Kidney (tissue), 14 donors: ENCODE results near the gene SHBG. TPM values are rescaled to one million over a fixed set of nuclear protein-coding genes. Genes with fewer than 3 reads are reported as not detected.

Experiments used
- DNase-seq, 5 donors: peaks; one replicate each; pipeline ENCODE4 v3.0.0-alpha.2; 2013 to 2020
- FAIRE-seq: peaks from 2 replicates; lab custom pipeline; 2012; peaks lifted over from hg19 to GRCh38; lab: Jason Lieb, UNC
- H3K27ac ChIP-seq, 2 donors: one replicate each; pipeline ENCODE4 v1.7.0; 2013; ENCODE audit warnings: low read depth in 2 of 2, low read length in 2 of 2, inconsistent platforms in 1 of 2
- H3K27me3 ChIP-seq: one replicate; pipeline ENCODE4 v1.7.1; 2013; ENCODE audit warnings: low read length, inconsistent platforms; ENCODE audit not compliant: control insufficient read depth, insufficient read depth
- H3K36me3 ChIP-seq, 3 donors: one replicate each; pipeline versions ENCODE4 v1.7.0 to v1.7.1; 2013; ENCODE audit warnings: low read length in 3 of 3, control low read depth in 1 of 3, inconsistent platforms in 1 of 3; ENCODE audit not compliant: insufficient read depth in 3 of 3, control insufficient read depth in 2 of 3
- H3K4me1 ChIP-seq, 3 donors: one replicate each; pipeline versions ENCODE4 v1.7.0 to v1.7.1; 2013; ENCODE audit warnings: low read length in 3 of 3, inconsistent platforms in 1 of 3, low read depth in 1 of 3; ENCODE audit not compliant: control insufficient read depth in 2 of 3, insufficient read depth in 2 of 3
- H3K4me3 ChIP-seq, 3 donors: one replicate each; pipeline versions ENCODE4 v1.7.0 to v1.8.1; 2013; ENCODE audit warnings: low read length in 3 of 3, control low read depth in 1 of 3, inconsistent platforms in 1 of 3
- H3K9ac ChIP-seq, 3 donors: one replicate each; pipeline versions ENCODE4 v1.7.0 to v1.7.1; 2013; ENCODE audit warnings: low read length in 3 of 3, control low read depth in 1 of 3, inconsistent platforms in 1 of 3
- H3K9me3 ChIP-seq, 3 donors: one replicate each; pipeline versions ENCODE4 v1.7.0 to v1.7.1; 2013; ENCODE audit warnings: low read length in 3 of 3, control low read depth in 1 of 3, inconsistent platforms in 1 of 3; ENCODE audit not compliant: control insufficient read depth in 2 of 3, insufficient read depth in 1 of 3
- intact Hi-C: fragments of 100-400 bp; cut with DNase I; formaldehyde crosslinking; loops from one replicate; pipeline ENCODE4 v1.11.1; 2022
- polyA plus RNA-seq: library from polyadenylated mRNA; stranded (reverse); fragments of 350-450 nt; fragmentation: Illumina TruSeq; extraction: RNeasy Lipid Tissue Mini Kit (QIAGEN cat#74804); gene quantifications from one replicate; pipeline ENCODE4 v1.2.3, GENCODE V29; 2014; ENCODE audit warnings: low read depth, low replicate concordance; ENCODE audit not compliant: insufficient read depth
- total RNA-seq: library from RNA; stranded (reverse); fragmentation: NEBNext Ultra II Directional; extraction: Animal tissue kit (Norgen Biotek cat#: 25700); gene quantifications from one replicate; pipeline ENCODE4 v1.2.1, GENCODE V29; 2021
- TF ChIP-seq, protein P1 (sequence below): IDR thresholded peaks from 3 replicates; pipeline ENCODE4 v1.5.1; 2012; ENCODE audit warnings: mild to moderate bottlenecking, moderate library complexity, borderline replicate concordance; ENCODE audit not compliant: insufficient read depth; ENCODE audit errors: extremely low read depth
- donor health status: control.
- donor health status: control.
- donor health status: control.
- donor health status: control.
- donor health status: control.
- donor health status: DM: yes; HTN: yes; CAD: no.
- donor health status: Normal renal cell carcinoma (clear cell type).

The SHBG gene
- total and polyA plus RNA-seq, 2 donors from 2014 or later, result 0.57 to 4.6 TPM

DNA sequence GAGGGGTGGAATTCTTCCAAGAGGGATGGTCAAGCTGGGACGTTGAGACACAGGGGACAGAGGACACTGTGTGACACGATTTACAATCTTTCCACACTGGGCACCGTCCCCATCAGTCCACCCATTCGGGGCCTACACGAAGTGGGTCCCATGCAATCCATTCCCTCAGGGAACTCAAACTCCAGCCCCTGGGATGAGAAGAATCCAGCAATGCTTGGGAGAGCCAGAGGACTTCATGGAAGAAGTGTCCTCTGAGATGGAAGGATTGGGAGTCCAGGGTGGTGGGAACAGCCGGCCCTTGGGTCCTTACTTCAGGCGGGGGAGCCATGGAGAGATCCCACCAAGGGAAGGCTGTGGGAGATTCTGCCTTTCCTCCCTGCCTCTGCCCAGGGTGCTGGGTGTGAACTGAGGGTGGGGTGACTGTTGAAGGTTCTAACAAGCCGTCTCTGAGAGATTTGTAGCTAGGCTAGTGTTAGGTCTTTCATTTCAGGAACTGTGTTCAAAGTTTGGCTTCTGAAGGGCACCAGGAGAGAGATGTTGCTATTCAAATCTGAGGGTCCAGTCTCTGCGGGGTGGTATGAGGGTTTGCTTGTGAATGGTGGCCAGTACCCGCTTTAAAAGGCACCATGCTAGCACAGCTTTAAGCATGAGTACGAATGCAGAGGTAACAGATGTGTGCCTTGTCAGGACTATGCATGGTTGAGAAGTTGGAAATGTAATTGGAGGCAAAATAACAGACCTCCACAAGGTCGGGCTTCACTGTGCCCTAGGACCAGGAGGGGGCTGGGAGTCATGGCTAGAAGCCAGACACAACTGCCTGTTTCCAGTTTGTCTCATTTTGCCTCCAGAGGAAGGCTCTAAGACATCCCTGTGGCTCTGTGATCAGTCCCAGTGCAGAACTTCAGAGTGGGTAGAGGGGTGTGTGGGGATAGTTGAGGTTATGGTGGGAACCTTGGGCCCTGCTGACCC lies 22.7 kb downstream of the SHBG start:
- FAIRE-seq (no peak), DNase-seq (peak in 1 of 5 donors; percentile 25)
- no peak overlapping the region for H3K9ac ChIP-seq
- H3K9me3 ChIP-seq, result no peaks in the 10 kb centered on the region
- H3K4me3 ChIP-seq, result peak overlapping the region in 1 of 3 donors; percentile 71
- H3K36me3 ChIP-seq, result no peaks in the 10 kb centered on the region
- TF ChIP-seq, protein P1, sequence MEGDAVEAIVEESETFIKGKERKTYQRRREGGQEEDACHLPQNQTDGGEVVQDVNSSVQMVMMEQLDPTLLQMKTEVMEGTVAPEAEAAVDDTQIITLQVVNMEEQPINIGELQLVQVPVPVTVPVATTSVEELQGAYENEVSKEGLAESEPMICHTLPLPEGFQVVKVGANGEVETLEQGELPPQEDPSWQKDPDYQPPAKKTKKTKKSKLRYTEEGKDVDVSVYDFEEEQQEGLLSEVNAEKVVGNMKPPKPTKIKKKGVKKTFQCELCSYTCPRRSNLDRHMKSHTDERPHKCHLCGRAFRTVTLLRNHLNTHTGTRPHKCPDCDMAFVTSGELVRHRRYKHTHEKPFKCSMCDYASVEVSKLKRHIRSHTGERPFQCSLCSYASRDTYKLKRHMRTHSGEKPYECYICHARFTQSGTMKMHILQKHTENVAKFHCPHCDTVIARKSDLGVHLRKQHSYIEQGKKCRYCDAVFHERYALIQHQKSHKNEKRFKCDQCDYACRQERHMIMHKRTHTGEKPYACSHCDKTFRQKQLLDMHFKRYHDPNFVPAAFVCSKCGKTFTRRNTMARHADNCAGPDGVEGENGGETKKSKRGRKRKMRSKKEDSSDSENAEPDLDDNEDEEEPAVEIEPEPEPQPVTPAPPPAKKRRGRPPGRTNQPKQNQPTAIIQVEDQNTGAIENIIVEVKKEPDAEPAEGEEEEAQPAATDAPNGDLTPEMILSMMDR, result no peak
- intact Hi-C loops, result no loop called here
- H3K4me1 ChIP-seq, result peaks cover 0 to 6% (median 2%) of the 10 kb centered on the region in 3 donors
- H3K27ac ChIP-seq, result no peak overlapping the region
- H3K27me3 ChIP-seq, result no peaks in the 10 kb centered on the region

DNA sequence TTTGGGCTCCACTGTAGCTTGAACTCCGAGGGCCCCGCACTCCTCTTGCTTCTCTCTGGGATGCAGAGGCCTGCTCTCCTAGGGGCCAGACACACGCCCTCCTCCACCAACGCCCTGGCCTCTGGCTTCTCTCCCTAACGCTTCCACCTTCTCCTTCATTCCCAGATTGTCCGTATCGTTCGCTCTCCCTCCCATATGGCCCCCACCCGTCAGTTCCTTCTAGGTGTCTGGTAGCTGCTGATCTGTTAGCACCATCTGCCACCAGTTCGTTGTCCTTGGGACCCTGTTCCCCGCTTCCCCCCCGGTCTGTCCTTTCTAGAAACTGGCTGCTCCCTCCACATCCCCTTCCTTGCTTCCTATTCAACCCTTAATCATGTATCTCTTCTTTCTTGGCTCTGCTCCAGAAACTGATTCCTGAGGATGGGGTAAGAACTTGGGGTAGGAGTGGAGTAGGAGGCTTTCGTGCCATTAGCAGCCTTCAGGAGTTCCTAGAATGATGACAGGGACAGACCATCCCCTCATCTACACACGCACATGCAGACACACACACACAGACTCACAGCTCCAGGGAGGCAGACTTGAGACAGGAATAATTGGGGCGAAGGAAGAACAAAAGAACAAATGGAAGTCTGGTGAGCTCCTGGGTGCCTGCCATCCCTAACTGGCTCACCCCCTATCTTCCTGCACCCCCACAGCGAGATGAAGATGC lies 25.1 kb downstream of the SHBG start:
- Histone ChIP-seq H3K4me3 (no peak overlapping the region), H3K9me3 (no peaks in the 10 kb centered on the region), H3K9ac (no peak overlapping the region), H3K36me3 (no peaks in the 10 kb centered on the region), H3K4me1 (peaks cover 0 to 6% (median 2%) of the 10 kb centered on the region in 3 donors), H3K27me3 (no peaks in the 10 kb centered on the region), H3K27ac (no peak overlapping the region)
- FAIRE-seq (no peak), DNase-seq (peak in 1 of 5 donors; percentile 47)
- intact Hi-C loops, result no loop called here
- TF ChIP-seq, protein P1, result no peak

DNA sequence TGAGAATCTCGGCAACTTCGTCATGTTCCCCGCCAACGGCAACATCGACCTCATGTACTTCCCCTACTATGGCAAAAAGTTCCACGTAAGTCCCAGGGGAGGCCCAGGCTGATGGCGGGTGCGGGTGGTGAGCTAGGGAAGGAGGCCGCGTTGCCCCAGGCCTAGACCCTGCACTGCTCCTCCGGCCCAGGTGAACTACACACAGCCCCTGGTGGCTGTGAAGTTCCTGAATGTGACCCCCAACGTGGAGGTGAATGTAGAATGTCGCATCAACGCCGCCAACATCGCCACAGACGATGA lies 25.6 kb downstream of the SHBG start:
- Histone ChIP-seq H3K4me3 (no peak overlapping the region), H3K27ac (no peak overlapping the region), H3K9ac (no peak overlapping the region), H3K9me3 (no peaks in the 10 kb centered on the region), H3K36me3 (no peaks in the 10 kb centered on the region), H3K4me1 (peaks cover 0 to 2% (median 2%) of the 10 kb centered on the region in 3 donors), H3K27me3 (no peaks in the 10 kb centered on the region)
- DNase-seq, result no peak
- FAIRE-seq, result no peak
- TF ChIP-seq, protein P1, result no peak
- intact Hi-C loops, result no loop called here
